Endometrium (tissue), 2 donors: ENCODE data around the gene TACC2.

Experiments used
- FAIRE-seq: peaks from 2 replicates; lab custom pipeline; 2012; peaks lifted over from hg19 to GRCh38; lab: Jason Lieb, UNC
- donor health status: control.
- donor health status: control.

TACC2 gene

GRCh38 chr10:122149561-122150505 lies 160.9 kb downstream of the TACC2 start:
- FAIRE-seq, result no peak

- no peak for FAIRE-seq
Measured at GRCh38 chr10:122151121-122151694, 162.2 kb downstream of the TACC2 start.

GRCh38 chr10:122152544-122152943 lies 163.6 kb downstream of the TACC2 start:
- FAIRE-seq, result no peak

GRCh38 chr10:122154031-122154544 lies 165.1 kb downstream of the TACC2 start:
- FAIRE-seq, result no peak

GRCh38 chr10:122154545-122155366 lies 165.8 kb downstream of the TACC2 start:
- FAIRE-seq, result no peak

- no peak for FAIRE-seq
Measured at GRCh38 chr10:122157451-122157850, 168.5 kb downstream of the TACC2 start.

GRCh38 chr10:122158362-122158761 lies 169.4 kb downstream of the TACC2 start:
- no peak for FAIRE-seq

GRCh38 chr10:122159141-122159970 lies 170.4 kb downstream of the TACC2 start:
- no peak for FAIRE-seq

- FAIRE-seq, result no peak
Measured at GRCh38 chr10:122161795-122162194, 172.8 kb downstream of the TACC2 start.

GRCh38 chr10:122162671-122163173 lies 173.8 kb downstream of the TACC2 start:
- no peak for FAIRE-seq

- FAIRE-seq, result no peak
Measured at GRCh38 chr10:122163174-122164022, 174.4 kb downstream of the TACC2 start.

- no peak for FAIRE-seq
Measured at GRCh38 chr10:122164023-122164601, 175.1 kb downstream of the TACC2 start.

GRCh38 chr10:122164815-122165483 lies 176.0 kb downstream of the TACC2 start:
- no peak for FAIRE-seq

- FAIRE-seq, result no peak
Measured at GRCh38 chr10:122165484-122166276, 176.7 kb downstream of the TACC2 start.

- no peak for FAIRE-seq
Measured at GRCh38 chr10:122168101-122168500, 179.1 kb downstream of the TACC2 start.

GRCh38 chr10:122168598-122169394 lies 179.8 kb downstream of the TACC2 start:
- FAIRE-seq, result no peak

GRCh38 chr10:122170802-122171201 lies 181.8 kb downstream of the TACC2 start:
- no peak for FAIRE-seq
